HepG2 (cell line): ENCODE data around the gene SMPX. TPM values are rescaled to one million over a fixed set of nuclear protein-coding genes. Genes with fewer than 3 reads are reported as not detected.

Experiments used
- CEBPZ ChIP-seq: IDR thresholded peaks from 2 replicates; pipeline ENCODE4 v1.6.1; 2012; ENCODE audit warnings: low read length, improper control_type of control experiment
- FOXA3 ChIP-seq: IDR thresholded peaks from 2 replicates; pipeline ENCODE4 v1.6.1; 2016; ENCODE audit warnings: missing genetic modification reagents, missing compliant biosample characterization
- JUN ChIP-seq: sonication (generic); formaldehyde crosslinking; IDR thresholded peaks from 2 replicates; pipeline ENCODE4 v1.4.0; 2020; ENCODE audit warnings: mild to moderate bottlenecking, missing genetic modification reagents
- KDM5A ChIP-seq: fragments of 200-600 bp; sonication (generic); IDR thresholded peaks from 2 replicates; pipeline ENCODE4 v1.7.0; 2018; ENCODE audit warnings: antibody characterized with exemption, mild to moderate bottlenecking, low read length, borderline replicate concordance
- MIER3 ChIP-seq: IDR thresholded peaks from 2 replicates; pipeline ENCODE4 v1.6.1; 2016; ENCODE audit warnings: missing compliant biosample characterization, borderline replicate concordance
- MIXL1 ChIP-seq: IDR thresholded peaks from 2 replicates; pipeline ENCODE4 v1.6.1; 2016
- MTA3 ChIP-seq: sonication (generic); formaldehyde crosslinking; IDR thresholded peaks from 2 replicates; pipeline ENCODE4 v1.4.0; 2020; ENCODE audit warnings: missing genetic modification reagents
- PHF21A ChIP-seq: sonication (generic); formaldehyde crosslinking; IDR thresholded peaks from 2 replicates; pipeline ENCODE4 v1.5.0; 2020; ENCODE audit warnings: mild to moderate bottlenecking, missing genetic modification reagents
- POLR2AphosphoS5 ChIP-seq: IDR thresholded peaks from 2 replicates; pipeline ENCODE4 v1.6.1; 2012; ENCODE audit warnings: low read depth, low read length
- SOX6 ChIP-seq, 2 experiments: fragments of 450-650 bp in 1 of 2; sonication (generic) in 1 of 2; formaldehyde crosslinking in 1 of 2; IDR thresholded peaks; 2 replicates each; pipeline versions ENCODE4 v1.4.0 to v1.6.1; 2017 to 2020; ENCODE audit warnings: antibody characterized with exemption in 1 of 2, mild to moderate bottlenecking in 1 of 2, missing genetic modification reagents in 1 of 2
- YEATS2 ChIP-seq: sonication (generic); formaldehyde crosslinking; IDR thresholded peaks from 2 replicates; pipeline ENCODE4 v1.4.0; 2020; ENCODE audit warnings: missing genetic modification reagents, borderline replicate concordance
- ZBTB3 ChIP-seq: sonication (generic); formaldehyde crosslinking; IDR thresholded peaks from 2 replicates; pipeline ENCODE4 v1.4.0; 2020; ENCODE audit warnings: low read depth, mild to moderate bottlenecking, moderate library complexity, missing genetic modification reagents, borderline replicate concordance
- ZNF207 ChIP-seq: fragments of 450-650 bp; IDR thresholded peaks from 2 replicates; pipeline ENCODE4 v1.6.1; 2016; ENCODE audit warnings: antibody characterized with exemption, borderline replicate concordance
- ZNF34 ChIP-seq: sonication (generic); formaldehyde crosslinking; IDR thresholded peaks from 2 replicates; pipeline ENCODE4 v1.4.0; 2020; ENCODE audit warnings: mild to moderate bottlenecking, missing genetic modification reagents, borderline replicate concordance
- ZNF383 ChIP-seq: sonication (generic); formaldehyde crosslinking; IDR thresholded peaks from 2 replicates; pipeline ENCODE4 v1.4.0; 2020; ENCODE audit warnings: missing genetic modification reagents, mild to moderate bottlenecking, borderline replicate concordance
- polyA plus RNA-seq, 8 experiments: library from polyadenylated mRNA; depleted of rRNA in 3 of 8; stranded (reverse) in 7 of 8; unstranded in 1 of 8; fragments of >200 nt; fragmentation: Illumina TruSeq in 4 of 8; extraction: Trizol in 4 of 8; gene quantifications; 2 replicates each; pipeline versions ENCODE4 v1.2.1 to v1.2.3, GENCODE V29; 2011 to 2016; ENCODE audit warnings: low read depth in 4 of 8, missing spikeins in 1 of 8, mixed read lengths in 1 of 8; ENCODE audit not compliant: insufficient read depth in 1 of 8
- total RNA-seq, 5 experiments: library from RNA; depleted of rRNA; stranded (reverse); fragments of >200 nt; fragmentation: Illumina TruSeq; extraction: Trizol; gene quantifications; 2 replicates each; pipeline ENCODE4 v1.2.3, GENCODE V29; 2016; ENCODE audit warnings: low read depth in 1 of 5
- TF ChIP-seq, protein P1 (sequence below): sonication (generic); formaldehyde crosslinking; IDR thresholded peaks from 2 replicates; pipeline ENCODE4 v1.8.1; 2023; ENCODE audit warnings: missing genetic modification reagents, inconsistent platforms, borderline replicate concordance
- TF ChIP-seq, protein P2 (sequence below): sonication (generic); formaldehyde crosslinking; IDR thresholded peaks from 2 replicates; pipeline ENCODE4 v1.4.0; 2020; ENCODE audit warnings: mild to moderate bottlenecking, missing genetic modification reagents, borderline replicate concordance
- TF ChIP-seq, protein P3 (sequence below): IDR thresholded peaks from 2 replicates; pipeline ENCODE4 v1.6.1; 2016; ENCODE audit warnings: missing compliant biosample characterization, missing genetic modification reagents, borderline replicate concordance
- TF ChIP-seq, protein P4 (sequence below): sonication (generic); formaldehyde crosslinking; IDR thresholded peaks from 2 replicates; pipeline ENCODE4 v1.4.0; 2020; ENCODE audit warnings: missing genetic modification reagents
- TF ChIP-seq, protein P5 (sequence below): IDR thresholded peaks from 2 replicates; pipeline ENCODE4 v1.6.1; 2016; ENCODE audit warnings: mild to moderate bottlenecking, missing biosample characterization, missing genetic modification reagents

Gene SMPX
- total and polyA plus RNA-seq, 2 of the 13 experiments (the other 11 are each of a cell fraction or from before 2014, with no cell fraction given), result 0.95 to 1.8 TPM

DNA sequence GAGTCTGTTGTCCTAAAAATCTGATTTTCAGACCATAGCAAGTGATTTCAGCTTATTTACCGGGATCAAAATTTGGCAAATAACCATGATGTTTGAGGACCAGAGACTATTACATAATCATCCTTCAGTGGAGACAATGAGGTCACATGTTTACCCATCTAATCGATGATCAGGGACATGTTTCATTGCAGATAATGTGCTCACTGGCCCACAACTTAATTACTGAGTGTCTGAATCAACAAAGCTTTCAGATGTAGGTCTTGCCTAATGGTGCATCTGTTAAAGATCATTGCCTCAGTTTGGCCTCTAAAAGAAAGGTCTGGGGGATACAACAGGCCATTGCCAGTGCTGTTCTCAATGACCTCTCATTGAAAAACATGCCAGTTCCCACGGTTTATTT, 56.9 kb downstream of the SMPX start (continued):
- TF ChIP-seq, protein P1, sequence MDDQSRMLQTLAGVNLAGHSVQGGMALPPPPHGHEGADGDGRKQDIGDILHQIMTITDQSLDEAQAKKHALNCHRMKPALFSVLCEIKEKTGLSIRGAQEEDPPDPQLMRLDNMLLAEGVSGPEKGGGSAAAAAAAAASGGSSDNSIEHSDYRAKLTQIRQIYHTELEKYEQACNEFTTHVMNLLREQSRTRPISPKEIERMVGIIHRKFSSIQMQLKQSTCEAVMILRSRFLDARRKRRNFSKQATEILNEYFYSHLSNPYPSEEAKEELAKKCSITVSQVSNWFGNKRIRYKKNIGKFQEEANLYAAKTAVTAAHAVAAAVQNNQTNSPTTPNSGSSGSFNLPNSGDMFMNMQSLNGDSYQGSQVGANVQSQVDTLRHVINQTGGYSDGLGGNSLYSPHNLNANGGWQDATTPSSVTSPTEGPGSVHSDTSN (CRISPR knock-in tag), result no peak
- TF ChIP-seq CEBPZ (no peak), PHF21A (CRISPR knock-in tag) (no peak), MIER3 (CRISPR knock-in tag) (no peak), MTA3 (CRISPR knock-in tag) (no peak), KDM5A (no peak), YEATS2 (CRISPR knock-in tag) (no peak), JUN (CRISPR knock-in tag) (0 out of 2 replicates have a peak, but pooled peaks have one; percentile 42), MIXL1 (no peak), SOX6 (IDR thresholded peaks at IDR 0.05) (no peak), SOX6 (CRISPR knock-in tag; IDR thresholded peaks at IDR 0.05) (peak; percentile 25; the same call in 1 of the 2 replicates), POLR2AphosphoS5 (no peak), ZNF207 (no peak), ZNF34 (CRISPR knock-in tag) (no peak), ZNF383 (CRISPR knock-in tag) (no peak), FOXA3 (CRISPR knock-in tag) (peak; percentile 35; the same call in 1 of the 2 replicates), ZBTB3 (CRISPR knock-in tag) (no peak)
- TF ChIP-seq, protein P2, sequence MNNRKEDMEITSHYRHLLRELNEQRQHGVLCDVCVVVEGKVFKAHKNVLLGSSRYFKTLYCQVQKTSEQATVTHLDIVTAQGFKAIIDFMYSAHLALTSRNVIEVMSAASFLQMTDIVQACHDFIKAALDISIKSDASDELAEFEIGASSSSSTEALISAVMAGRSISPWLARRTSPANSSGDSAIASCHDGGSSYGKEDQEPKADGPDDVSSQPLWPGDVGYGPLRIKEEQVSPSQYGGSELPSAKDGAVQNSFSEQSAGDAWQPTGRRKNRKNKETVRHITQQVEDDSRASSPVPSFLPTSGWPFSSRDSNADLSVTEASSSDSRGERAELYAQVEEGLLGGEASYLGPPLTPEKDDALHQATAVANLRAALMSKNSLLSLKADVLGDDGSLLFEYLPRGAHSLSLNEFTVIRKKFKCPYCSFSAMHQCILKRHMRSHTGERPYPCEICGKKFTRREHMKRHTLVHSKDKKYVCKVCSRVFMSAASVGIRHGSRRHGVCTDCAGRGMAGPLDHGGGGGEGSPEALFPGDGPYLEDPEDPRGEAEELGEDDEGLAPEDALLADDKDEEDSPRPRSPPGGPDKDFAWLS (CRISPR knock-in tag), result no peak
- TF ChIP-seq, protein P3, sequence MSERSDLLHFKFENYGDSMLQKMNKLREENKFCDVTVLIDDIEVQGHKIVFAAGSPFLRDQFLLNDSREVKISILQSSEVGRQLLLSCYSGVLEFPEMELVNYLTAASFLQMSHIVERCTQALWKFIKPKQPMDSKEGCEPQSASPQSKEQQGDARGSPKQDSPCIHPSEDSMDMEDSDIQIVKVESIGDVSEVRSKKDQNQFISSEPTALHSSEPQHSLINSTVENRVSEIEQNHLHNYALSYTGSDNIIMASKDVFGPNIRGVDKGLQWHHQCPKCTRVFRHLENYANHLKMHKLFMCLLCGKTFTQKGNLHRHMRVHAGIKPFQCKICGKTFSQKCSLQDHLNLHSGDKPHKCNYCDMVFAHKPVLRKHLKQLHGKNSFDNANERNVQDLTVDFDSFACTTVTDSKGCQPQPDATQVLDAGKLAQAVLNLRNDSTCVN (CRISPR knock-in tag), result no peak
- TF ChIP-seq, protein P4, sequence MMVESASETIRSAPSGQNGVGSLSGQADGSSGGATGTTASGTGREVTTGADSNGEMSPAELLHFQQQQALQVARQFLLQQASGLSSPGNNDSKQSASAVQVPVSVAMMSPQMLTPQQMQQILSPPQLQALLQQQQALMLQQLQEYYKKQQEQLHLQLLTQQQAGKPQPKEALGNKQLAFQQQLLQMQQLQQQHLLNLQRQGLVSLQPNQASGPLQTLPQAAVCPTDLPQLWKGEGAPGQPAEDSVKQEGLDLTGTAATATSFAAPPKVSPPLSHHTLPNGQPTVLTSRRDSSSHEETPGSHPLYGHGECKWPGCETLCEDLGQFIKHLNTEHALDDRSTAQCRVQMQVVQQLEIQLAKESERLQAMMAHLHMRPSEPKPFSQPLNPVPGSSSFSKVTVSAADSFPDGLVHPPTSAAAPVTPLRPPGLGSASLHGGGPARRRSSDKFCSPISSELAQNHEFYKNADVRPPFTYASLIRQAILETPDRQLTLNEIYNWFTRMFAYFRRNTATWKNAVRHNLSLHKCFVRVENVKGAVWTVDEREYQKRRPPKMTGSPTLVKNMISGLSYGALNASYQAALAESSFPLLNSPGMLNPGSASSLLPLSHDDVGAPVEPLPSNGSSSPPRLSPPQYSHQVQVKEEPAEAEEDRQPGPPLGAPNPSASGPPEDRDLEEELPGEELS (CRISPR knock-in tag), result no peak
- TF ChIP-seq, protein P5, sequence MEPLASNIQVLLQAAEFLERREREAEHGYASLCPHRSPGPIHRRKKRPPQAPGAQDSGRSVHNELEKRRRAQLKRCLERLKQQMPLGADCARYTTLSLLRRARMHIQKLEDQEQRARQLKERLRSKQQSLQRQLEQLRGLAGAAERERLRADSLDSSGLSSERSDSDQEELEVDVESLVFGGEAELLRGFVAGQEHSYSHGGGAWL, result no peak
